Activated CD4-positive, alpha-beta T cell treated with anti-CD3 and anti-CD28 coated beads, Interleukin-2, amount 50 U/mL, for 1 hour (primary cell): Measurements from ENCODE around the gene AVP.
"Not testable (repeated sequence)": the region's sequence is repeated elsewhere in the genome, so short reads cannot be mapped to it uniquely, and the experiment has no call there.

Experiments
- DNase-seq: peaks from one replicate; pipeline ENCODE4 v3.0.0-alpha.2; 2020

Gene AVP

GRCh38 chr20:3084283-3084985, at the start of gene AVP:
TSS of gene AVP (minus strand) at chr20:3084724. CDS start at chr20:3084674, 50 bp downstream.
- no peak for DNase-seq

GRCh38 chr20:3134151-3134550, 49.6 kb upstream of the AVP start:
- no peak for DNase-seq

GRCh38 chr20:3133155-3133554, 48.6 kb upstream of the AVP start:
- no peak for DNase-seq

- DNase-seq = no peak
Measured at GRCh38 chr20:3130051-3130600, 45.6 kb upstream of the AVP start.

GRCh38 chr20:3129094-3129493, 44.6 kb upstream of the AVP start:
- DNase-seq = no peak

- no peak for DNase-seq
Measured at GRCh38 chr20:3128275-3128984, 43.9 kb upstream of the AVP start.

- DNase-seq = no peak
Measured at GRCh38 chr20:3126527-3126859, 42.0 kb upstream of the AVP start.

GRCh38 chr20:3125776-3126526, 41.4 kb upstream of the AVP start:
- not testable (repeated sequence) for DNase-seq

GRCh38 chr20:3124773-3125560, 40.4 kb upstream of the AVP start:
- not testable (repeated sequence) for DNase-seq

GRCh38 chr20:3124163-3124562, 39.6 kb upstream of the AVP start:
- DNase-seq = not testable (repeated sequence)

- no peak for DNase-seq
Measured at GRCh38 chr20:3123542-3123941, 39.0 kb upstream of the AVP start.

- DNase-seq = no peak
Measured at GRCh38 chr20:3121955-3122610, 37.6 kb upstream of the AVP start.

GRCh38 chr20:3121271-3121911, 36.9 kb upstream of the AVP start:
- DNase-seq = peak; percentile 26

GRCh38 chr20:3119044-3119443, 34.5 kb upstream of the AVP start:
- DNase-seq = no peak

GRCh38 chr20:3117839-3118379, 33.4 kb upstream of the AVP start:
- peak; percentile 58 for DNase-seq

- no peak for DNase-seq
Measured at GRCh38 chr20:3116341-3116740, 31.8 kb upstream of the AVP start.

GRCh38 chr20:3115190-3116107, 30.9 kb upstream of the AVP start:
- DNase-seq = peak; percentile 13

GRCh38 chr20:3111995-3112394, 27.5 kb upstream of the AVP start:
- no peak for DNase-seq

GRCh38 chr20:3111507-3111906, 27.0 kb upstream of the AVP start:
- no peak for DNase-seq
